ENCODE data around the gene ADGRL2. TPM values are rescaled to one million over a fixed set of nuclear protein-coding genes. Genes with fewer than 3 reads are reported as not detected.

Gene ADGRL2
- total and polyA plus RNA-seq, 2 donors (not counting 3 experiments of a cell fraction or from before 2014, with no cell fraction given), result 32.7 to 46.1 TPM

DNA sequence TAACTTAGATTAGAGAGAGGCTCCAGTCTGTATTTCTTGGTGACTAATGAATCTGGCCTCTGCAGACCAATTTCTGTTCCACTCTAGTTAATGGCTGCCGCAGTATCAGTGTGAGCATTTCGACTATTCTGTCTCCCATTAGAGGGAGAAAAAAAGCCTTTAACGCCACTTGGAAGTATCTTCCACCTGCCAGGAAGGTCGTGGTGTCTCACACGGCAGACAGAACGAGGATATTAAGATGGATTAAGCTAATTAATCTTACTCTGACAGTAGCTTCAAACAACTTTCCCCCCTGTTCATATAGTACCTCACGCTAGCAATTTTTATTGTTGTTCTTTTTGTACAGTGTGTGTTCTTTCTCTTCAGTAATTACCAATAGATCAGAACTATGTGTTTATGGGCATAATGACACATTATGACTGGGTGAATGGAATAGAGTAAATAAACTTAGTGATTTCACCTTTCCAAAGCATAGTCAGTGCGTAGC, 153.8 kb downstream of the ADGRL2 start:
- no peaks in the 10 kb centered on the region for H3K79me2 ChIP-seq (ENCODE audit: control insufficient read depth, insufficient read depth, low read length)
- POLR2A ChIA-PET, result no interaction called here
- no TSS peak for BruUV-seq (replicated peaks)

More for the DNA sequence above, 153.8 kb downstream of the ADGRL2 start:
- Histone ChIP-seq H3K36me3 (ENCODE audit: control insufficient read depth in 2 of 2, extremely low read depth in 1 of 2, insufficient read depth in 2 of 2, low read length in 2 of 2) (no peaks in the 10 kb centered on the region), H3K4me1 (ENCODE audit: control insufficient read depth, extremely low read depth, insufficient read depth, low read length) (no peaks in the 10 kb centered on the region), H3K27ac (ENCODE audit: insufficient read depth, low read depth, low read length) (no peak overlapping the region), H2AFZ (ENCODE audit: low read depth, low read length) (no peak overlapping the region), H3K9me3 (replicated peaks; ENCODE audit: control insufficient read depth, insufficient read depth, low read length) (no peaks in the 10 kb centered on the region), H3K4me2 (ENCODE audit: insufficient read depth, low read length) (no peak overlapping the region), H3K9me1 (replicated peaks; ENCODE audit: control insufficient read depth, extremely low read depth, insufficient read depth, low read length) (no peaks in the 10 kb centered on the region), H3K4me3 (replicated peaks in 1 of 3; ENCODE audit: insufficient read depth in 1 of 3, low read depth in 1 of 3, low read length in 3 of 3) (no peak overlapping the region), H3K27me3 (ENCODE audit: control insufficient read depth in 2 of 2, insufficient read depth in 2 of 2, low read length in 2 of 2) (no peaks in the 10 kb centered on the region), H3K9ac (replicated peaks; ENCODE audit: extremely low read depth, insufficient read depth, low read length) (no peak overlapping the region), H4K20me1 (replicated peaks; ENCODE audit: control insufficient read depth, extremely low read depth, insufficient read depth, low read length) (no peaks in the 10 kb centered on the region)
- DNase-seq (ENCODE audit: low read depth, low spot score) (no peak), FAIRE-seq (no peak)
- dilution Hi-C loops (cut with MboI; ENCODE audit: extremely low pct_ligation_motif_present, low sequenced_read_pairs) (no loop called here), intact Hi-C loops (cut with micrococcal nuclease) (no loop called here)
- CTCF ChIA-PET, result no interaction called here
- no peak for TF ChIP-seq EZH2 (IDR thresholded peaks at IDR 0.05; ENCODE audit: borderline replicate concordance, low read depth, low read length, severe bottlenecking)
- no peak for TF ChIP-seq POLR2AphosphoS5 (IDR thresholded peaks at IDR 0.05; ENCODE audit: insufficient read depth, low read depth, low read length)
- no peak for TF ChIP-seq MYC (IDR thresholded peaks at IDR 0.05; ENCODE audit: low read depth, low read length)
- no peak for TF ChIP-seq GATA2 (IDR thresholded peaks at IDR 0.05; ENCODE audit: insufficient read depth, insufficient read length, low read depth, low read length)
- no peak for TF ChIP-seq POLR2A (IDR thresholded peaks at IDR 0.05; ENCODE audit: low read depth, low read length)
- TF ChIP-seq FOS (IDR thresholded peaks at IDR 0.05; ENCODE audit: borderline replicate concordance, insufficient read depth, low read length), result no peak
- TF ChIP-seq JUN (IDR thresholded peaks at IDR 0.05; ENCODE audit: borderline replicate concordance, insufficient read depth, insufficient read length, low read depth), result no peak
- TF ChIP-seq, protein P1, sequence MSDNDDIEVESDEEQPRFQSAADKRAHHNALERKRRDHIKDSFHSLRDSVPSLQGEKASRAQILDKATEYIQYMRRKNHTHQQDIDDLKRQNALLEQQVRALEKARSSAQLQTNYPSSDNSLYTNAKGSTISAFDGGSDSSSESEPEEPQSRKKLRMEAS (IDR thresholded peaks at IDR 0.05; ENCODE audit: insufficient read depth, insufficient read length), result no peak
- TF ChIP-seq, protein P2, sequence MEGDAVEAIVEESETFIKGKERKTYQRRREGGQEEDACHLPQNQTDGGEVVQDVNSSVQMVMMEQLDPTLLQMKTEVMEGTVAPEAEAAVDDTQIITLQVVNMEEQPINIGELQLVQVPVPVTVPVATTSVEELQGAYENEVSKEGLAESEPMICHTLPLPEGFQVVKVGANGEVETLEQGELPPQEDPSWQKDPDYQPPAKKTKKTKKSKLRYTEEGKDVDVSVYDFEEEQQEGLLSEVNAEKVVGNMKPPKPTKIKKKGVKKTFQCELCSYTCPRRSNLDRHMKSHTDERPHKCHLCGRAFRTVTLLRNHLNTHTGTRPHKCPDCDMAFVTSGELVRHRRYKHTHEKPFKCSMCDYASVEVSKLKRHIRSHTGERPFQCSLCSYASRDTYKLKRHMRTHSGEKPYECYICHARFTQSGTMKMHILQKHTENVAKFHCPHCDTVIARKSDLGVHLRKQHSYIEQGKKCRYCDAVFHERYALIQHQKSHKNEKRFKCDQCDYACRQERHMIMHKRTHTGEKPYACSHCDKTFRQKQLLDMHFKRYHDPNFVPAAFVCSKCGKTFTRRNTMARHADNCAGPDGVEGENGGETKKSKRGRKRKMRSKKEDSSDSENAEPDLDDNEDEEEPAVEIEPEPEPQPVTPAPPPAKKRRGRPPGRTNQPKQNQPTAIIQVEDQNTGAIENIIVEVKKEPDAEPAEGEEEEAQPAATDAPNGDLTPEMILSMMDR (IDR thresholded peaks at IDR 0.05; ENCODE audit: extremely low read depth in 1 of 2, insufficient read depth in 1 of 2, low read depth in 1 of 2, low read length in 2 of 2), result no peak
